ENCODE data around the gene PARD3B.

The PARD3B gene

GRCh38 chr2:204578928-204579598 is 33.8 kb downstream of the PARD3B start:
- DNase-seq (ENCODE audit: insufficient read length, low spot score) (no peak), FAIRE-seq (no peak)

GRCh38 chr2:204581946-204582345 is 36.7 kb downstream of the PARD3B start:
- FAIRE-seq (no peak), DNase-seq (ENCODE audit: insufficient read length, low spot score) (no peak)

GRCh38 chr2:204583773-204584172 is 38.5 kb downstream of the PARD3B start:
- FAIRE-seq (no peak), DNase-seq (ENCODE audit: insufficient read length, low spot score) (no peak)

- no peak for FAIRE-seq
- no peak for DNase-seq (ENCODE audit: insufficient read length, low spot score)
Measured at GRCh38 chr2:204585930-204586329, 40.7 kb downstream of the PARD3B start.

DNA sequence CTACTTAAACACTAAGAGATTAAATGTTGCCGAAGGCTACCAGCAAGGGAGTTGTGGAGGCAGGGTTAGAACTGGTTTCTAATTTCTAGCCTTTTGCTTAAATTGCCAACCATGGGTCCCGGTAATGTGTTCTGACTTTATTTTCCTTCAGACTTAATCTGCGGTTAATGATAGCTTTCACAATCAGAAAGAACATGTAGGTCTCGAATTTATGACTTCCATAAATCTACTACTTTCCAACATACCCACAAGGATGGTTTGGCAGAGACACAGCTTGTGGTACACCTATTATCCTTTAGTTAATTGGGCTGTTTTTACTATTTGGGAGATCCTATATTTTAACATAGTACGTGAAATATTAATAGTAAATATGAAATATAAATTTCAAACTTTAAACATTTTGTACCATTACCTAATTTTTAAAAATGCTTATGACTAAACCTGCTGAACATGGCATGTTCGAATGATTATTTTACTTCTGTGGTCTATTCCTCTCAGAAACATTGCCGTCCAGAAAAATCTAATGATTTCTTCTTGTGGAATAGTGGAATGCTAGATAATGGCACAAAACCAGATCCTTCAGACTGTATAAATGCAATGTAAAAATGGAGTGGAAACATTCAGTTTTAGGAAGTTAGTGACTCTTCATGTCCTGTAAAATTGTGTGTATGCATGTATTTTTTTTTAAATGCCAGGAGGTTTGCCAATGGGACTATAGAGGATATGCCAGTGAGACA is 41.3 kb downstream of the PARD3B start:
- DNase-seq (ENCODE audit: insufficient read length, low spot score) (no peak), FAIRE-seq (no peak)

DNA sequence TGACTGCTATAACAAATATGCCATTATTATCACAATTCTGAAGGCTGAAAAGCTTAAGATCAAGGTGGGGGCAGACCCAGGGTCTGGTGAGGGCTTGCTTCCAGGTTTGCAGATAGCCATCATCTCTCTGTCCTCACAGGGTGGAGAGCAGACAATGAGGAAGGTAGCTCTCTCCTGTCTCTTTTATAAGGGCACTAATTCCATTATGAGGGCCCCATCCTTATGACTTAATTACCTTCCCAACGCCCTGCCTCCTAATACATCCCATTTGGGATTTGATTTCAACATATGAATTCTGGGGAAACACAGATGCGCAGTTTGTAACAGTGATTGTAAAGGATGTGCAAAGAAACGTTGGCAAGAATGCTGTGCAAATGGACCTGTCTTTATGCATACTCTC is 44.8 kb downstream of the PARD3B start:
- FAIRE-seq (no peak), DNase-seq (ENCODE audit: insufficient read length, low spot score) (no peak)

DNA sequence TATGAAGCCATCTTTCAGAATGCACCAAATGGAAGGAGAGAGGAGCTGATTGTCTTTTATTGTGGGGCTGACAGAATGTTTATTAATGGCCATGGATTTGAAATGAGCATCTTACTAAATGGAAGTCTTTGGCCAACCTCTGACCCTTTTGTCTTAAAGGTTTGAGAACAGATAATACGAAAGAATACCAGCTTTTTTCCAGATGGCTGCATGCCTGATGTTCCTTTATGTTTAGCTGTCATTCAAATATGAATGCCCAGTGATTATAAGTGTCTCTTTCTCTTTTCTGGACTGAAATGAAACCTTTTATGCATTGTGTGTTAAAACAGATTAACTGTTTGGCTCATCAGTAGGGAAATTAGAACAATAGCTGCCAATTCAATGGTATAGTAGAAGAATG is 46.0 kb downstream of the PARD3B start:
- no peak for FAIRE-seq
- no peak for DNase-seq (ENCODE audit: insufficient read length, low spot score)

DNA sequence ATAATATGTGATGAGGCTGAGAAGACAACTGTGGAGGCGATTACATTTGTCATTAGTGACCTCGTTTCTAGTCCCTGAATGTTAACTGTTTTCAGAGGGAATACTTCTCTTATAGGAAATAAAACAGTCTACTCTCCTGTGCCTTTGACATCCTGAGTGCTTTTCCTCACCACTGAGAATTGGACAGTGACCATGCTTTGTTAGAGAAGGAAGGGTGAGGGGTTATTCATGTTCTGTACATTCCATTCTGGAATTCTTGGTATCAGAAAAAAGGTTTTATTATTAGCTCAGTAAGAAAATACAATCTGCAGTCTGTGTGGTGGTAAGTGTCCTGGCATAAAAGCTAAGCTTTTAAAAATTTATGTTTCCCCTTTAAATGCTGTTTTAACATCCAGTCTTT is 58.8 kb downstream of the PARD3B start:
- DNase-seq (ENCODE audit: insufficient read length, low spot score) (no peak), FAIRE-seq (no peak)

DNA sequence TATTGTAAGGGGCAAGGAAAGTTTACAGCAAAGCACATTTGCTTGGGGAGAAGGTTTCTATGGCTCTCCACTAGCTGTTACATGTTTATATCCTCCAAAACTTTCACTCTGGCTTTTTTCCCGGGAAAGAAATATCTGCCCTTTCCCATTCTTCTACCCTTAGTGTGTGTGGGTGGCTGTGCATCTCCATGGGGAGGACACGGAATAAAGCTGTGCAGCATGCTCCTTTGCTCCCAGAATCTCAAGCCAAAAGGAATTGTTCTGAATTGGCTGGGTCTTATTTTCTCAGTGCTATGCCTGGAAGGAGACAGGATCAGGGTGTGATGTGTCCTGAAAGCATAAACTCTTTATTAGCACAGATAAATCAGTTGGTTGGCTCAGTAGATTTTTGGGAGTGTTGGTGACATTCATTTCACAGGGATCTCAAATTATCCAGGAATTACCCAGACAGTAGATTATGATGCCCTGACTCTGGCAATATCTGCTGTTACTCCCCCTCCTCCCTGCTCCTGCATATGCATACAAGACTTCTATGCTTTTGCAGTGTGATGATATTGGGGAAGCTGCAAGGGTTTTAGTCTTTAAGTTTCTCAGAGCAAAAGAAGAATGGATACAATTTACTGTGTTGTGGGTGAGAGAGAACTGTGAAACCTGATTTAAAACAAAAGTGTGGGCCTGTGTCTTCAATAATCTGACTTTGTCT is 63.1 kb downstream of the PARD3B start:
- FAIRE-seq = no peak

GRCh38 chr2:204611017-204611631 is 65.8 kb downstream of the PARD3B start:
- no peak for FAIRE-seq
- no peak for DNase-seq (ENCODE audit: insufficient read length, low spot score)

More for the DNA sequence above, 63.1 kb downstream of the PARD3B start:
- DNase-seq (ENCODE audit: insufficient read length, low spot score) = no peak

- no peak for FAIRE-seq
- no peak for DNase-seq (ENCODE audit: insufficient read length, low spot score)
Measured at GRCh38 chr2:204611764-204612163, 66.5 kb downstream of the PARD3B start.

GRCh38 chr2:204613635-204614034 is 68.4 kb downstream of the PARD3B start:
- DNase-seq (ENCODE audit: insufficient read length, low spot score) = no peak
- FAIRE-seq = no peak

GRCh38 chr2:204615456-204615855 is 70.2 kb downstream of the PARD3B start:
- FAIRE-seq (no peak), DNase-seq (ENCODE audit: insufficient read length, low spot score) (no peak)

DNA sequence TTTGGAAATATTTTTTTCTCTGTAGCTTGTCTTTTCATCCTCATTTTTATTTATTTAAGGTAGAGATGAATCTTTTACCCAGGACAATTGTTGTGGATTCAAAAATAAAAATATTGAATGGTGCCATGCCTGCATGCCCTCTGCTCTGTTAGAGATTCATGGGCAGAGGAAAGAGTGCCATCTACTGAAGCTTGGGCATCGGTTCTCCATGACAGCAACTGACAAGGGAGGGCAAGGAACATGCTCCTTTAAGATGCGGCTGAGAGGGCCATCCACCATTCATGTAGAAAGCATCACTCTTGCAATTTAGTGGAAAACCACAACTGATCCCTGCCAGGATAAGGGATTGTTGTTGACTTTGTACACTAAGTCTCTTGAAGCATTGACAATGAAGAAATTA is 79.9 kb downstream of the PARD3B start:
- FAIRE-seq = no peak

DNA sequence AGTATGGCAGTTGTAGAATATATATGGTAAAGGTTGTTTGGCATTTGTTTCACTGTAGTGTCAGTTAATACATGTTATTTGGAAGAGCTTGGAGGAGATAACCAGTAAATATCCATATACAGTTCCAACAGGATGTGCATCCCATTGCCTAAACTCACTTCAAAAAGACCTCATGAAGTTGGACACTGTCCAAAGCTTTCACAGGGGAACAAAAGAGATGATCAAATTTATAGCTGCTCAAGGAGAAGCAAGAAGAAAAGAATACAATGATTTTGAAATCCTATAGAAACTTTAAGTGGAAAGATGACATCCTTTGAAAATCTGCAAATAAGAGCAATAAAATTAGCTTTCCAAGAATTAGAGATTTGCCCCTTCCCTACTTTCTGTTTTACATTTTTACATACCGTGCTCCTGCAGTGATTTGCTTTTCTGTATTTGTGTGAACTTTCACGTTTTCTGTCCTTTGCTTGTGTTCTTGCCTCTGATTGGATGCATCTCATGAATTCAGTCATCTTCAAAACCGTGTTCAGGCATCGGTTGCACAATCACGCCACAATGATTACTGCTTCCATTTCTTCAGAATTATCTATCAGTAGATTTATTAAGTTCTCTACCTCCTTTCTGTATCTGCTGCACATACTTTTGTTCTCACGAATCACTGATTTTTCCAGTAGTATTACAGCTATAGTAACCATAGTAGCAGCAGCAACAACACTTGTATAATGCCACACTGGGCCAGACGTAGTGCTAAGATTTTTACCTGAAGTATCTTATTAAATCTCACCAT is 83.8 kb downstream of the PARD3B start:
- no peak for FAIRE-seq
- DNase-seq (ENCODE audit: insufficient read length, low spot score) = no peak

More for the DNA sequence above, 79.9 kb downstream of the PARD3B start:
- no peak for DNase-seq (ENCODE audit: insufficient read length, low spot score)

DNA sequence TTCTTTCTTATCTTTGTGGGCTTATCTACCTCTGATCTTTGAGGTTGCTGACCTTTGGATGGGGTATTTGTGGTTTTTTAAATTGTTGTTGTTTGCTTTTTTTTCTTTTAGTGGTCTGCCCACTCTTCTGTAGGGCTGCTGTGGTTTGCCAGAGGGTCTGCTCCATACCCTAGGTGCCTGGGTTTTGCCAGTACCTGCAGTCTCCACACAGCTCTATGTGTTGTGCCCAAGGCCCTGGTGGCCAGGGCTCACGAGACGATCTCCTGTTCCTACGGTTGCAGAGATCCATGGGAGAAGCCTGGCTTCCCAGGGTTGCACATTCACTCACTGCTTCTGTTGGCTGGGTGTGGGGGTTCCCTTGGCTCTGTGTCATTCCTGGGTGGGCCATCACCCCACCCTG is 87.1 kb downstream of the PARD3B start:
- no peak for FAIRE-seq
- no peak for DNase-seq (ENCODE audit: insufficient read length, low spot score)

DNA sequence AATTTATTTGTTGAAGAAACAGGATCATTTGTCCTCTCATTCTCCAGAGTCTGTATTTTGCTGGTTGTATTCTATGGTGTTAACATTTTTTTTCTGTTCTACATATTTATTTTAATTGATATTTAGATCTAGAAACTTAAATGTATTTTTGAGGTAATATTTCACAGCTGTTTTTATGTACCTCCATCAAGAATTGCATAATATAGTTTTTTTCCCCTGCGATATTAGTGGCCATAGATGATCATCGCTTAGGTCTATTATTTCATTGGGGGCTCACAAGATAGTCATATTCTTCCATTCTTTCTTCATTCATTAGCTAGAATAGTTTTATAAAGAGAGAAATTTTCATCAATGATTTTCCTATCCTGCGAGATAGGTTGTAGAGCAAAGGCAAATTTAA is 89.3 kb downstream of the PARD3B start:
- no peak for FAIRE-seq
- DNase-seq (ENCODE audit: insufficient read length, low spot score) = no peak

DNA sequence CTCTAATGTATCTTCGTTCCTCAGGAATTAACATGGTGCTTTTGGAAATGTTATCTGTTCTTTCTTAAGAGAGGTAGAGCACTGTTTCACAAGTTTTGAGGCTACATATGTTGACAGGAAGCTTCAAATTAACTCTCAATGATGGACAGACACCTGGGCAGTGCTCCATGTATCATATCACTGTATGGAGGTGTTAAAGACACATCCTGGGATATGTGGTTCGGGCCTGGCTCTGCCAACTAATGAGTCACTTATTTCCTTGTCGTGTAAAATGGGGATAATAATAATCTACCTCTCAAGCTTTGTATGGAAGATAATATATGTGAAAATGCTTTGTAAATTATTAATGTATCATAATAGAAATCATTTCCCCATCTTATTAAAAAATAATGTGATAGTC is 90.2 kb downstream of the PARD3B start:
- no peak for DNase-seq (ENCODE audit: insufficient read length, low spot score)

GRCh38 chr2:204638471-204639194 is 93.4 kb downstream of the PARD3B start:
- FAIRE-seq (no peak), DNase-seq (ENCODE audit: insufficient read length, low spot score) (no peak)

More for the DNA sequence above, 90.2 kb downstream of the PARD3B start:
- no peak for FAIRE-seq

GRCh38 chr2:204643326-204643725 is 98.1 kb downstream of the PARD3B start:
- DNase-seq (ENCODE audit: insufficient read length, low spot score) = no peak
- FAIRE-seq = no peak
